Loucy (cell line): ENCODE data around the gene SORCS2.

Experiments
- EZH2phosphoT487 ChIP-seq: fragments of 200-600 bp; IDR thresholded peaks from 2 replicates; pipeline ENCODE4 v1.6.1; 2018; ENCODE audit warnings: antibody characterized with exemption, mild to moderate bottlenecking, moderate library complexity, borderline replicate concordance
- TF ChIP-seq, protein P1 (sequence below): fragments of 200-600 bp; sonication (generic); conservative IDR thresholded peaks from 2 replicates; pipeline ENCODE4 v1.5.1; 2014; ENCODE audit warnings: mild to moderate bottlenecking, antibody characterized with exemption, low read length

DNA sequence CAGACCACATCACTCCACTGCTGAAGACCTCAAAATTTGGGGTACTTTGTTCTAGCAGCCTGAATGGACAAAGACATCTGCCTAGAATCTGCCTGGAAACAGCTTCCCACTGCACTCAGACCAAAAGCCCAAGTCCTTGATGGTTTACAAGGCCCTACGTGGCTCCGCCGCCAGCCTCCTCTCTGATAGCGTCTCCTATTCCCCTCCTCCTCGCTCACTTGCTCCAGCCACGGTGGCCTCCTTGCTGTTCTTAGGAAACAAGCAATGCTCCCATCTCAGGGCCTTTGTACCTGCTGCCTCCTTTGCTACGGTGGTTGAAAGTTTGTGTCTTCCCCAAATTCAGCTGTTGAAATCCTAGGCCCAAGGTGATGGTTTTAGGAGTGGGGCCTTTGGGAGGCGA, 34.7 kb upstream of the SORCS2 start:
- no peak for TF ChIP-seq EZH2phosphoT487
- TF ChIP-seq, protein P1, sequence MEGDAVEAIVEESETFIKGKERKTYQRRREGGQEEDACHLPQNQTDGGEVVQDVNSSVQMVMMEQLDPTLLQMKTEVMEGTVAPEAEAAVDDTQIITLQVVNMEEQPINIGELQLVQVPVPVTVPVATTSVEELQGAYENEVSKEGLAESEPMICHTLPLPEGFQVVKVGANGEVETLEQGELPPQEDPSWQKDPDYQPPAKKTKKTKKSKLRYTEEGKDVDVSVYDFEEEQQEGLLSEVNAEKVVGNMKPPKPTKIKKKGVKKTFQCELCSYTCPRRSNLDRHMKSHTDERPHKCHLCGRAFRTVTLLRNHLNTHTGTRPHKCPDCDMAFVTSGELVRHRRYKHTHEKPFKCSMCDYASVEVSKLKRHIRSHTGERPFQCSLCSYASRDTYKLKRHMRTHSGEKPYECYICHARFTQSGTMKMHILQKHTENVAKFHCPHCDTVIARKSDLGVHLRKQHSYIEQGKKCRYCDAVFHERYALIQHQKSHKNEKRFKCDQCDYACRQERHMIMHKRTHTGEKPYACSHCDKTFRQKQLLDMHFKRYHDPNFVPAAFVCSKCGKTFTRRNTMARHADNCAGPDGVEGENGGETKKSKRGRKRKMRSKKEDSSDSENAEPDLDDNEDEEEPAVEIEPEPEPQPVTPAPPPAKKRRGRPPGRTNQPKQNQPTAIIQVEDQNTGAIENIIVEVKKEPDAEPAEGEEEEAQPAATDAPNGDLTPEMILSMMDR, result no peak
